Measurements from ENCODE around the gene TXNDC15.
"Not testable (repeated sequence)": the region's sequence is repeated elsewhere in the genome, so short reads cannot be mapped to it uniquely, and the experiment has no call there.

The TXNDC15 gene

GRCh38 chr5:134873987-134874830 lies at the start of gene TXNDC15:
TXNDC15 (plus strand) TSS chr5:134874371; CDS start chr5:134874428, 57 bp downstream.
- DNase-seq = peak; percentile 72

- DNase-seq = no peak
Observed at GRCh38 chr5:134824681-134825080, 49.5 kb upstream of the TXNDC15 start.

- DNase-seq = no peak
Observed at GRCh38 chr5:134825212-134825611, 49.0 kb upstream of the TXNDC15 start.

- no peak for DNase-seq
Observed at GRCh38 chr5:134833340-134834032, 40.7 kb upstream of the TXNDC15 start.

GRCh38 chr5:134835623-134836022 lies 38.5 kb upstream of the TXNDC15 start:
- DNase-seq = no peak

GRCh38 chr5:134837530-134838181 lies 36.5 kb upstream of the TXNDC15 start:
- DNase-seq = no peak

- DNase-seq = not testable (repeated sequence)
Observed at GRCh38 chr5:134838361-134838760, 35.8 kb upstream of the TXNDC15 start.

- DNase-seq = no peak
Observed at GRCh38 chr5:134840811-134841210, 33.4 kb upstream of the TXNDC15 start.

GRCh38 chr5:134844252-134844651 lies 29.9 kb upstream of the TXNDC15 start:
- DNase-seq = no peak

- no peak for DNase-seq
Observed at GRCh38 chr5:134845335-134845851, 28.8 kb upstream of the TXNDC15 start.

- peak; percentile 81 for DNase-seq
Observed at GRCh38 chr5:134845852-134846640, 28.1 kb upstream of the TXNDC15 start, which contains the start of gene C5orf24. C5orf24 (plus strand) TSS chr5:134845968; CDS start chr5:134854901, 8,933 bp downstream.

- peak; percentile 28 for DNase-seq
Observed at GRCh38 chr5:134846641-134846960, 27.6 kb upstream of the TXNDC15 start.

- not testable (repeated sequence) for DNase-seq
Observed at GRCh38 chr5:134849434-134849933, 24.7 kb upstream of the TXNDC15 start.

- DNase-seq = no peak
Observed at GRCh38 chr5:134851307-134851923, 22.8 kb upstream of the TXNDC15 start.

GRCh38 chr5:134856465-134856864 lies 17.7 kb upstream of the TXNDC15 start:
- DNase-seq = not testable (repeated sequence)

GRCh38 chr5:134857401-134857800 lies 16.8 kb upstream of the TXNDC15 start:
- no peak for DNase-seq

GRCh38 chr5:134864707-134865106 lies 9.5 kb upstream of the TXNDC15 start:
- no peak for DNase-seq

- DNase-seq = no peak
Observed at GRCh38 chr5:134873494-134873893, 677 bp upstream of the TXNDC15 start.

GRCh38 chr5:134874831-134875655 lies 872 bp downstream of the TXNDC15 start:
- peak; percentile 44 for DNase-seq

- DNase-seq = no peak
Observed at GRCh38 chr5:134877159-134877558, 3.0 kb downstream of the TXNDC15 start.

- DNase-seq = no peak
Observed at GRCh38 chr5:134878403-134878802, 4.2 kb downstream of the TXNDC15 start.

Data from NCI-H748 treated with DMSO at 0.1 percent for 48 hours (cell line).